ENCODE results near the gene TRIM14.
"Not testable (repeated sequence)": the region's sequence is repeated elsewhere in the genome, so short reads cannot be mapped to it uniquely, and the experiment has no call there.

TRIM14 gene

GRCh38 chr9:98117097-98117496, 1.9 kb downstream of the TRIM14 start:
- in situ Hi-C loops (cut with MboI; ENCODE audit: low sequenced_read_pairs), result not testable (repeated sequence)

GRCh38 chr9:98109052-98109451, 10.0 kb downstream of the TRIM14 start:
- in situ Hi-C loops (cut with MboI; ENCODE audit: low sequenced_read_pairs), result no loop called here

- in situ Hi-C loops (cut with MboI; ENCODE audit: low sequenced_read_pairs), result no loop called here
Measured at GRCh38 chr9:98108531-98109031, 10.4 kb downstream of the TRIM14 start.

- in situ Hi-C loops (cut with MboI; ENCODE audit: low sequenced_read_pairs), result no loop called here
Measured at GRCh38 chr9:98107926-98108325, 11.1 kb downstream of the TRIM14 start.

GRCh38 chr9:98105006-98105405, 14.0 kb downstream of the TRIM14 start:
- in situ Hi-C loops (cut with MboI; ENCODE audit: low sequenced_read_pairs), result no loop called here

- in situ Hi-C loops (cut with MboI; ENCODE audit: low sequenced_read_pairs), result no loop called here
Measured at GRCh38 chr9:98104445-98104881, 14.6 kb downstream of the TRIM14 start.

- in situ Hi-C loops (cut with MboI; ENCODE audit: low sequenced_read_pairs), result no loop called here
Measured at GRCh38 chr9:98101868-98102273, 17.2 kb downstream of the TRIM14 start.

GRCh38 chr9:98101416-98101815, 17.6 kb downstream of the TRIM14 start:
- in situ Hi-C loops (cut with MboI; ENCODE audit: low sequenced_read_pairs), result no loop called here

- in situ Hi-C loops (cut with MboI; ENCODE audit: low sequenced_read_pairs), result no loop called here
Measured at GRCh38 chr9:98100456-98100855, 18.6 kb downstream of the TRIM14 start.

GRCh38 chr9:98099898-98100297, 19.1 kb downstream of the TRIM14 start:
- in situ Hi-C loops (cut with MboI; ENCODE audit: low sequenced_read_pairs), result no loop called here

- in situ Hi-C loops (cut with MboI; ENCODE audit: low sequenced_read_pairs), result no loop called here
Measured at GRCh38 chr9:98099346-98099745, 19.7 kb downstream of the TRIM14 start.

- in situ Hi-C loops (cut with MboI; ENCODE audit: low sequenced_read_pairs), result no loop called here
Measured at GRCh38 chr9:98097836-98098235, 21.2 kb downstream of the TRIM14 start.

GRCh38 chr9:98096091-98096490, 22.9 kb downstream of the TRIM14 start:
- in situ Hi-C loops (cut with MboI; ENCODE audit: low sequenced_read_pairs), result no loop called here

GRCh38 chr9:98095401-98095800, 23.6 kb downstream of the TRIM14 start:
- in situ Hi-C loops (cut with MboI; ENCODE audit: low sequenced_read_pairs), result no loop called here

- in situ Hi-C loops (cut with MboI; ENCODE audit: low sequenced_read_pairs), result no loop called here
Measured at GRCh38 chr9:98094851-98095250, 24.2 kb downstream of the TRIM14 start.

GRCh38 chr9:98094316-98094715, 24.7 kb downstream of the TRIM14 start:
- in situ Hi-C loops (cut with MboI; ENCODE audit: low sequenced_read_pairs), result no loop called here

GRCh38 chr9:98092613-98092931, 26.4 kb downstream of the TRIM14 start:
- in situ Hi-C loops (cut with MboI; ENCODE audit: low sequenced_read_pairs), result no loop called here

- in situ Hi-C loops (cut with MboI; ENCODE audit: low sequenced_read_pairs), result no loop called here
Measured at GRCh38 chr9:98091735-98092612, 27.0 kb downstream of the TRIM14 start.

- in situ Hi-C loops (cut with MboI; ENCODE audit: low sequenced_read_pairs), result not testable (repeated sequence)
Measured at GRCh38 chr9:98090674-98091073, 28.3 kb downstream of the TRIM14 start.

- in situ Hi-C loops (cut with MboI; ENCODE audit: low sequenced_read_pairs), result no loop called here
Measured at GRCh38 chr9:98087420-98088354, 31.3 kb downstream of the TRIM14 start.

- in situ Hi-C loops (cut with MboI; ENCODE audit: low sequenced_read_pairs), result no loop called here
Measured at GRCh38 chr9:98086461-98086860, 32.6 kb downstream of the TRIM14 start.

- in situ Hi-C loops (cut with MboI; ENCODE audit: low sequenced_read_pairs), result no loop called here
Measured at GRCh38 chr9:98085944-98086343, 33.1 kb downstream of the TRIM14 start.
